ENCODE measurements around the gene TTLL4.
"Not testable (repeated sequence)": the region's sequence is repeated elsewhere in the genome, so short reads cannot be mapped to it uniquely, and the experiment has no call there.

TTLL4 gene

GRCh38 chr2:218746470-218746795 lies 35.8 kb downstream of the TTLL4 start:
- no peak for DNase-seq

GRCh38 chr2:218746960-218747359 lies 36.3 kb downstream of the TTLL4 start:
- DNase-seq, result no peak

GRCh38 chr2:218748741-218749441 lies 38.3 kb downstream of the TTLL4 start:
- no peak for DNase-seq

GRCh38 chr2:218754201-218754600 lies 43.6 kb downstream of the TTLL4 start:
- no peak for DNase-seq

GRCh38 chr2:218754781-218755180 lies 44.1 kb downstream of the TTLL4 start:
- DNase-seq, result no peak

- DNase-seq, result no peak
These were observed 44.5 kb downstream of the TTLL4 start for GRCh38 chr2:218755198-218755566.

- no peak for DNase-seq
These were observed 45.2 kb downstream of the TTLL4 start for GRCh38 chr2:218755567-218756404.

GRCh38 chr2:218756599-218757377 lies 46.2 kb downstream of the TTLL4 start:
- DNase-seq, result no peak

GRCh38 chr2:218761795-218762194 lies 51.2 kb downstream of the TTLL4 start:
- DNase-seq, result no peak

GRCh38 chr2:218772759-218773158 lies 62.1 kb downstream of the TTLL4 start:
- not testable (repeated sequence) for DNase-seq

- DNase-seq, result no peak
These were observed 63.2 kb downstream of the TTLL4 start for GRCh38 chr2:218773881-218774280.

- no peak for DNase-seq
These were observed 65.9 kb downstream of the TTLL4 start for GRCh38 chr2:218776488-218776887.

- no peak for DNase-seq
These were observed 66.8 kb downstream of the TTLL4 start for GRCh38 chr2:218777276-218777990.

GRCh38 chr2:218780046-218780445 lies 69.4 kb downstream of the TTLL4 start:
- no peak for DNase-seq

GRCh38 chr2:218780851-218781690 lies 70.4 kb downstream of the TTLL4 start:
- no peak for DNase-seq

GRCh38 chr2:218781691-218782527 lies 71.3 kb downstream of the TTLL4 start, which contains the start of gene CYP27A1:
TSS of gene CYP27A1 (plus strand) at chr2:218782147. CDS start at chr2:218782183, 36 bp downstream.
- DNase-seq, result no peak

- DNase-seq, result no peak
These were observed 71.9 kb downstream of the TTLL4 start for GRCh38 chr2:218782528-218782844.

- no peak for DNase-seq
These were observed 73.1 kb downstream of the TTLL4 start for GRCh38 chr2:218783688-218784087.

- DNase-seq, result no peak
These were observed 74.5 kb downstream of the TTLL4 start for GRCh38 chr2:218785103-218785502.

GRCh38 chr2:218786133-218786532 lies 75.5 kb downstream of the TTLL4 start:
- no peak for DNase-seq
